NCI-H82 (cell line): ENCODE measurements around the gene PIGB.
"Not testable (repeated sequence)": the region's sequence is repeated elsewhere in the genome, so short reads cannot be mapped to it uniquely, and the experiment has no call there.

ENCODE experiments used
- DNase-seq: peaks from one replicate; lab custom pipeline; 2025; lab: John Stamatoyannopoulos, UW

The PIGB gene

GRCh38 chr15:55302801-55303200, 16.2 kb upstream of the PIGB start:
- not testable (repeated sequence) for DNase-seq

- DNase-seq = no peak
These were observed 665 bp downstream of the PIGB start for GRCh38 chr15:55319537-55320237.

- DNase-seq = no peak
These were observed 1.2 kb downstream of the PIGB start for GRCh38 chr15:55320238-55320550.

- DNase-seq = no peak
These were observed 1.9 kb downstream of the PIGB start for GRCh38 chr15:55320963-55321362.

- no peak for DNase-seq
These were observed 3.4 kb downstream of the PIGB start for GRCh38 chr15:55322467-55322866.

- DNase-seq = no peak
These were observed 8.4 kb downstream of the PIGB start for GRCh38 chr15:55327387-55327786.

GRCh38 chr15:55334371-55334770, 15.3 kb downstream of the PIGB start:
- no peak for DNase-seq

- DNase-seq = no peak
These were observed 16.0 kb downstream of the PIGB start for GRCh38 chr15:55334997-55335396.

GRCh38 chr15:55337160-55337559, 18.1 kb downstream of the PIGB start:
- DNase-seq = no peak

- no peak for DNase-seq
These were observed 24.1 kb downstream of the PIGB start for GRCh38 chr15:55343168-55343567.

GRCh38 chr15:55344206-55344605, 25.2 kb downstream of the PIGB start:
- DNase-seq = no peak

GRCh38 chr15:55348281-55348778, 29.3 kb downstream of the PIGB start:
- DNase-seq = no peak

- no peak for DNase-seq
These were observed 30.3 kb downstream of the PIGB start for GRCh38 chr15:55349282-55349681.

GRCh38 chr15:55353025-55353424, 34.0 kb downstream of the PIGB start:
- DNase-seq = no peak

GRCh38 chr15:55356985-55357585, 38.1 kb downstream of the PIGB start:
- no peak for DNase-seq

- peak; percentile 69 for DNase-seq
These were observed 38.8 kb downstream of the PIGB start for GRCh38 chr15:55357774-55358173.

GRCh38 chr15:55358471-55358870, 39.4 kb downstream of the PIGB start:
- DNase-seq = no peak

- DNase-seq = no peak
These were observed 41.2 kb downstream of the PIGB start for GRCh38 chr15:55360256-55360655.

- DNase-seq = no peak
These were observed 42.0 kb downstream of the PIGB start for GRCh38 chr15:55361048-55361447.

- no peak for DNase-seq
These were observed 43.6 kb downstream of the PIGB start for GRCh38 chr15:55362641-55363040.

GRCh38 chr15:55366981-55367380, 48.0 kb downstream of the PIGB start:
- no peak for DNase-seq

GRCh38 chr15:55372701-55373440, 53.8 kb downstream of the PIGB start:
- DNase-seq = no peak

- no peak for DNase-seq
These were observed 60.1 kb downstream of the PIGB start for GRCh38 chr15:55379095-55379494.
